Bone marrow (tissue), 2 donors: ENCODE results near the gene SSH3.
"Not testable (repeated sequence)": the region's sequence is repeated elsewhere in the genome, so short reads cannot be mapped to it uniquely, and the experiment has no call there.

ENCODE experiments used
- DNase-seq, 2 donors: peaks; one replicate each; lab custom pipeline; 2025; lab: John Stamatoyannopoulos, UW

Gene SSH3

DNA sequence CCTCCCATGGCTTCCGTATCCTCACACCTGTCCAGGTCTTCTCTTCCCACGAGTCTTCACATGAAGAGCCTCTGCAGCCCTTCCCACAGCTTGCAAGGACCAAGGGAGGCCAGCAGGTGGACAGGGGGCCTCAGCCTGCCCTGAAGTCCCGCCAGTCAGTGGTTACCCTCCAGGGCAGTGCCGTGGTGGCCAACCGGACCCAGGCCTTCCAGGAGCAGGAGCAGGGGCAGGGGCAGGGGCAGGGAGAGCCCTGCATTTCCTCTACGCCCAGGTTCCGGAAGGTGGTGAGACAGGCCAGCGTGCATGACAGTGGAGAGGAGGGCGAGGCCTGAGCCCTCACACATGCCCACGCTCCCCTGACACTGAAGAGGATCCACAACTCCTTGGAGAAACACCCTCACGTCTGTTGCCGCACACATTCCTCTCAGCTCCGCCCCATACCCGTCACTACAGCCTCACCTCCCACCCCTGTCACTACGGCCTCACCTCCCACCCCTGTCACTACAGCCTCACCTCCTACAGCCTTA, 8.3 kb downstream of the SSH3 start:
- DNase-seq, result no peak

- DNase-seq, result no peak
Observed at GRCh38 chr11:67312187-67313021, 9.1 kb downstream of the SSH3 start.

- no peak for DNase-seq
Observed at GRCh38 chr11:67313125-67313890, 10.0 kb downstream of the SSH3 start.

DNA sequence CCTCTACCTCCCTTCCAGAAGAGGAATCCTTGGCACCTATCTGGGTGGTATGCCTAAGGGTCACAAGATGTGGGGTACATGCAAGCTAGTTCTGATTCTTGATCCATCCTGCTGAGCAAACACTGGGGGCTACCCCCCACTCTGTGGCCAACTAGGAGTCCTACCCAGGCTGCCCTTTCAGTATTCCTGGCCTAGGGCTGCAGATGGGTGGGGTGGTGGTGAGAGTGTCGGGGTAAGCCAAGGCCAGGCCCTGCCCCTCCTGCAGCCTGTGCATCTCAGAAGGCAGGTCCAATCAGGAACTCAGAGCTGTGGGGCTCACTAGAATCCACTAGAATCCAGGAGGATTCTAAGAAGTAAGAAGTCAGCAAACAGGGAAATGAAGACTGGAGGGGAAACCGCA, 10.9 kb downstream of the SSH3 start:
- no peak for DNase-seq

DNA sequence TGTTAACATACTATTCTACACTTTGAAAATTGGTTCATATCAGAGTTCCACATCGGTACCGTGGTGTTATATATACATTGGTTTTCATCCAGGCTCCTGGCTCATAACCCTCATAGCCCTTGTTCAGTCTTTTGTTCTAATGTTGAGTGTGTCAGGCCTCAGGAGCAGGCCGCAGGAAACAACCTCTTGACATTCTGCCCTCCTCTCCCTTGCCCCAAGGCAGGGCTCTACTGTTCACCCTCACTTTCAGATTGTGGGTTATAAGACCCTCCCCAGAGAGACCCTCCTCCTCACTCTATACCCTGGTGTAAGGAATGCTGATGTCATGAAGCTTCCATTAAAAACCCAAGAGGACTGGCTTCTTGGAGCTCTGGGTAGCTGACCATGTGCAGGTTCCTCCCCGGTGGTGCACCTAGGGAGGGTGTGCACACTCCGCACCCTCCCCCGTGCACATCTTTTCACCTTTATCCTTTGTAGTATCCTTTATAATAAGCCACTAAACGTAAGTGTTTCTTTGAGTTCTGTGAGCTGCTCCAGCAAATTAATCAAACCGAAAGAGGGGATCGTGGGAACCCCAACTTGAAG, 12.1 kb downstream of the SSH3 start:
- no peak for DNase-seq

- no peak for DNase-seq
Observed at GRCh38 chr11:67316882-67317204, 13.5 kb downstream of the SSH3 start.

DNA sequence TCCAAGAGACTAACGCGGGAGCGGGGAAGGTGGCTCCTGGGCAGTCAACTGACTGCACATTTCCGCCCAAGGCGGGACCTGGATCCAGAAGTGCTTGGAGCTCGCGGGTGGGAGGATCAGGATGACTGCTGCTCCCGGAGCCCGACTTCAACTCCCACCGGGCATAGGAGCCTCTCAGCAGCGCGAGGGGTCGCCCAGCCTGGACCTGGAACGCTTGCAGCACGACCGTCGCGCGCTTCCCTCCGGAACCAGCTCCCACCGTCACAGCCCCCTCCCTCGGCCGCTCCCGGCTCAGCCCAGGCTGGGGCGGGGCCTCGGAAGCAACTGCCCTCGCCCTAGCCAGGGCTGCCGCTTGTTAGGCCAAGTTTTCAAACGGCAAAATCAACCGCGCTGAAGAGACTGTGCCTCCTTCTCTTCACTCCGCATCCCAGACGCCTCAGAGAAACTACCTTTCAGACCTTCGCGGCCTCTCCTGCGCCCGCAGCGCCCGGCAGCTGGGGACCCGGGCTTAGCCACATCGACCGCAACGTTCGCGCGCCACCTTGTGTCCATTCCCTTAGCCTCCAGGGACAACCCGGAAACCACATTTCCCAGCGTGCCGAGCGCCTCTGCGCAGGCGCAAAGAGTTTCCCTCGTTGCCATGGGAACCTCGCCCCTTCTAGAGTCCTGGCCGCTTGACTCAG, 14.0 kb downstream of the SSH3 start:
- DNase-seq, result peak; percentile 94 to 95

GRCh38 chr11:67317888-67318555, 14.7 kb downstream of the SSH3 start:
- no peak for DNase-seq

GRCh38 chr11:67318876-67319275, 15.5 kb downstream of the SSH3 start:
- DNase-seq, result not testable (repeated sequence)

- DNase-seq, result no peak
Observed at GRCh38 chr11:67320011-67320410, 16.7 kb downstream of the SSH3 start.

- no peak for DNase-seq
Observed at GRCh38 chr11:67320691-67321090, 17.4 kb downstream of the SSH3 start.

DNA sequence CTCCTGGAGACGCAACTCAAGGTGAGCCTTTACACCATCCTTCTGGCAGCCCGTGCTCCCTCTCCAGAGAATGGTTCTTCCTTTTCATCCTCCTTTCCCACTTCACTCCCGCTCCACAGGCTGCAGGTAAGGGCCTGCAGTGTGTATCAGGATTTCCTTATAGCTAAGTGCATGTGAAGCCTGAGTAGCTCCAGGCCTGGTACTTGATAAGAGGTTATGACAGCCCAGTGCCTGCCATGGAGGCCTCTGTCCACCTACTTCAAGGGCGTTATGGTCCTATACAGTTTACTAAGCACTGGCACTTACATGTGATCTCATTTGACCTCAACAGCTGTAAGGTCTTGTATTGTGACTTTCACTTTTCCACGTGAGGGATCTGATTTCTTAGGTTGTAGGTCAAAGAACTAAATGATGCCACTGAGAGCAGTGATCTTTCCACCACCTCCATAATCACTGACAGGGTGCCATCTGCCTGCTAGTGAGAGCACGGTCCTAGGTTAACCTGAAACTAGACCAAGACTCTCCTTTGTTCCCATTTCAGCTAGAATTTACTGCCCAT, 18.1 kb downstream of the SSH3 start:
- DNase-seq, result no peak

DNA sequence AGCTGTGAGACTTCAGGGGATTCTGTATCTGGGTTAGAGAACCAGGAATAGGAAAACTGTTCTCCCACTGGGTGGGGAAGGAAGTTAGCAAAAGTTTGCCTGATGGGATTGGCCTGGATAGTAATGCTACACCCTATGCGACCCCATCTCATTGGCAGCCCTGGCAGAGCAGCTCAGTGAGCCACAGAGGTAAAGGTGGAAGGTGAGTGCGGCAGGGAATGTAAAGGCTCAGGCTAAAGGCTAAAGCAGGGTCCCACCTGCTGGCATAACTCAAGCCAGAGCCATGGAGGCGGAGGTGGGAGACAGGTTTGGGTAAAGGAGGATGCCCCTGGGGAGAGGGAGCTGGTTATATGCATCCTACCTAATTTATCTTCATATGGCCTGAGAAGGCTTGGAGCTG, 18.7 kb downstream of the SSH3 start:
- no peak for DNase-seq

DNA sequence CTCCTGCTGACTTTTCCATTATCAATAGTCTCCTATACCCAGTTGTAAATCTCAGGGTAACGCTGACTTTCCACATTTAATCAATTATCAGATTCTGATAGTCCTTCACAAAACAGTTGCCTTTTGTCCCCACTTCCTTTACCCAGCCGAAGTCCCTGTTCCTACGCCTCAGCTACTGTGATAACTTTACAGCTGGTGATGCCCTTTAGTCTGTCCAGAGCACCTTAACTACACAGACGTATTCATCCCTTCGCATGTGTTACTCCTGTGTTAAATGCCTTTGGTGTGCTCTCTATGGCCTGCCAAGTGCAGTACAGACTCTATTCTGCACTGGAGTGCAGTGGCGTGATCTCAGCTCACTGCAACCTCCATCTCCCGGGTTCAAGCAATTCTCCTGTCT, 20.2 kb downstream of the SSH3 start:
- no peak for DNase-seq

DNA sequence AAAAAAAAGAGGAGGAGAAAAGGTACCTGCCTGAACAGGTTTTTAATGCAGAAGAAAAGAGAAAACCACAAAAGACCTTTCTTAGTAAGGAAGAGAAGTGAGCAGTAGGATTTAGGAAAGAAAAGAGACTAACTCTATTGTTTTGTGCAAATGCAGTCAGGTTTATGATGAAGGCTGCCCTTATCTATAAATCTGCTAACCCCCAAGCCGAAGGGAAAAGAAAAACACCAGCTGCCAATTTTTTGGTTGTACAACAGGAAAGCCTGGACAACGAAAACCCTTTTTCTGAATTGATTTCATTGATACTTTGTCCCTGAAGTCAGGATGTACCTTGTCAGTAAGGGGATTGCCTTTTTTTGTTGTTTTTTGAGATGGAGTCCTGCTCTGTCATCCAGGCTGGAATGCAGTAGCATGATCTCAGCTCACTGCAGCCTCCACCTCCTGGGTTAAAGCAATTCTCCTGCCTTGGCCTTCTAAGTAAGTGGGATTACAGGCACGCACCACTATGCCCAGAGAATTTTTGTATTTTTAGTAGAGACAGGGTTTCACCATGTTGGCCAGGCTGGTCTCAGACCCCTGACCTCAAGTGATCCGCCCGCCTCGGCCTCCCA, 28.9 kb downstream of the SSH3 start:
- no peak for DNase-seq

- DNase-seq, result no peak
Observed at GRCh38 chr11:67337257-67337656, 33.9 kb downstream of the SSH3 start.

DNA sequence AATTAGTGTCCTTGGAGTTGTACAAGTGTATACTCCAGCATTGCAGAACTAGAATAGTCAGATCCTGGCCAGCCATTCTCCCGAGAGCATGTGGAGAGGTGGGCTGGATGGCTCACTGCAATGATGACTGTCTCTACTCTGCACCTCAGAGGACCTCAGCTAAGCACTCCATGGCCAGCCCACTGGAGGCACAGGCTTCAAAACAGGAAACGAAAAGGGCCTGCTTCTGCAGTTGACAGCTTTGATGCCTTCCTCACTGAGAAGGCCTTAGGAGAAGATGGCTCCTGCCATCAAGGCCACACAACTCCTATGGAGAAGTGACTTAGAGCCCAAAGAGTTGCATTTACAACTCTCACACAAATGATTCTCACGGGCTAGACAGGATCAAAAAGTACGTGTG, 40.9 kb downstream of the SSH3 start:
- peak in 1 of 2 donors; percentile 30 for DNase-seq

DNA sequence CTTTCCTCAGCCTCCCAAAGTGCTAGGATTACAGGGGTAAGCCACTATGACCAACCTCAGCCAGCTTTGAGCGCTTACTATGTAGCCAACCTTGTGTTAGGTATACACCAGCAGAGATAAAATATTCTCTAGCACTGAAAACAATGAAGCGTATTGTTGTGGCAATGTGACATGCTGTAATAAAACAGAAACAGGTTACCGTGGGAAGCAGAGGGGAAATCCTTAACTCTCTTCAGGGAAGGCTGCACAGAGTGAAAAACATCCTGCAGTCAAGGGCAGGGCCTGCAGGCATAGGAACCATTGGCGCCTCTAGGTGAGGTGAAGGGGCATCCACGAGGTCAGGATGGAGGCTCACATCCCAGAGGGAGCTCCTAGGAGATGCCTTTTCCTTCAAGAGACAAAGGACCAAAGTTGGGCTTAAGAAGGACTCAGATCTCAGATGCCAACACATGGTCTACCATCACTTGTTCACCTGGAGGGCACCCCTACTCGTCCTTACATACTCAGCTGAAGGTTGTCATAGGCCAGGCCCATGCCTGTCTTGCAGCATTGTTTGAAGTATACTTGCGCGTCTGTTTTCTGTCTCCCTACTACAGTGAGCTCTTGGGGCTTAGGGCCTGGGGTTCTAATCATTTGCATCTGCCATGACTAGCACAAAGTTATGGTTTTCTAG, 42.1 kb downstream of the SSH3 start:
- DNase-seq, result no peak

DNA sequence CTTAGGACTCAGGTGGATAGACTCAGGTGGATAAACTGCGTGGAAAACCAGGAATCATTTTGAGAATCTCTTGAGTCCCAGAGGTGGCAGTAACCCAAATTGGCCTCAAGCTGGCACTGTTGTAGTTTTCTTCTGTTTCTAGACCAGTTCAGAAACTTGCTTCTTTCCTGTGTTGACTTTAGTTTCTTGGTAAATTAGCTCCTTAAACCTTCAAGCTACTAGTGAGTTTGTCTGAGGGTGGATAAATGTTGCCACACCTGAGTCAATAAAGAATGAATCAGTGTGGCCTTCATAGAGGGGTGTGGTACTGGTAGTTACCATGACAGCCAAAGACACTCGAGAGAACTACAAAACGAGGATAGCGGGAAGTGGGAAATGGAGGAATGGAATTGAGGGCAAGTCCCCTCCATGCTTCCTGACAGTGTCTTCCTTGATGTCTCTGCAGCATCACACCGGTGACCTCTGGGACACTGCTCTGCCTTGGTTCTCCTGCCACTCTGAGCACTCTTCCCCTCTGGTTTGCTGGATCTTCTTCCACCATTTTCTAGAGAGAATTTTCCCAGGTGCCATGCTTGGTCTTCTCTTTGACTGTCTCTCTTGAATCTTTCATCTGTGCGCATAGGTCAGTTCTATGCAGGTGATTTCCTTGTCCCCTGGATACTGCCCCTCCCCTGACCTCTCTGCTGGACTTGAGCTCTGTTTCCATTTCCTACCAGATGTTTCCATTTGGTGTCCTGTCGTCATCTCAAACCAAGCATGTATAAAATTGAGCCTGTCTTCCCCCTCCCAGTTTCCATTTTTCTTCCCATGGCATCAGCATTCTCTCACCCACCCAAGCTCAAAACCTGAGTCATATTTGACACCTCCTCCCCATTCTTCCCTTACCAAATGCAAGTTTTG, 42.8 kb downstream of the SSH3 start:
- peak in 1 of 2 donors; percentile 8 for DNase-seq
